SH-SY5Y (cell line): Measurements from ENCODE around the gene LTBP1.

Source experiments
- GATA2 ChIP-seq: IDR thresholded peaks from 2 replicates; pipeline ENCODE4 v1.6.1; 2011; ENCODE audit warnings: mild to moderate bottlenecking, low read depth, low read length
- GATA3 ChIP-seq: IDR thresholded peaks from 2 replicates; pipeline ENCODE4 v1.6.1; 2011; ENCODE audit warnings: low read depth, mild to moderate bottlenecking, low read length, moderate library complexity

Gene LTBP1

GRCh38 chr2:32969444-32970162 lies 22.9 kb downstream of the LTBP1 start:
- TF ChIP-seq GATA3 (no peak), GATA2 (no peak)

- no peak for TF ChIP-seq GATA2
- TF ChIP-seq GATA3 = no peak
Measured at GRCh38 chr2:32976409-32977063, 29.8 kb downstream of the LTBP1 start.

- TF ChIP-seq GATA3 = no peak
- no peak for TF ChIP-seq GATA2
Measured at GRCh38 chr2:32977228-32977758, 30.5 kb downstream of the LTBP1 start.

- no peak for TF ChIP-seq GATA3
- TF ChIP-seq GATA2 = no peak
Measured at GRCh38 chr2:32981612-32982011, 34.9 kb downstream of the LTBP1 start.

GRCh38 chr2:32986480-32986879 lies 39.7 kb downstream of the LTBP1 start:
- TF ChIP-seq GATA2 (no peak), GATA3 (no peak)

- TF ChIP-seq GATA3 (no peak), GATA2 (no peak)
Measured at GRCh38 chr2:32988525-32988924, 41.8 kb downstream of the LTBP1 start.

GRCh38 chr2:32990556-32990955 lies 43.8 kb downstream of the LTBP1 start:
- TF ChIP-seq GATA3 = no peak
- TF ChIP-seq GATA2 = no peak

- TF ChIP-seq GATA3 (no peak), GATA2 (no peak)
Measured at GRCh38 chr2:32991091-32991845, 44.5 kb downstream of the LTBP1 start.

GRCh38 chr2:32993005-32993539 lies 46.3 kb downstream of the LTBP1 start:
- TF ChIP-seq GATA2 = no peak
- no peak for TF ChIP-seq GATA3

GRCh38 chr2:32997705-32998104 lies 51.0 kb downstream of the LTBP1 start:
- TF ChIP-seq GATA3 = no peak
- no peak for TF ChIP-seq GATA2

GRCh38 chr2:33000986-33001385 lies 54.2 kb downstream of the LTBP1 start:
- TF ChIP-seq GATA3 = no peak
- no peak for TF ChIP-seq GATA2

- TF ChIP-seq GATA3 (no peak), GATA2 (no peak)
Measured at GRCh38 chr2:33001823-33002222, 55.1 kb downstream of the LTBP1 start.

GRCh38 chr2:33002863-33003262 lies 56.1 kb downstream of the LTBP1 start:
- TF ChIP-seq GATA3 (no peak), GATA2 (no peak)

- TF ChIP-seq GATA3 = no peak
- TF ChIP-seq GATA2 = no peak
Measured at GRCh38 chr2:33005057-33005456, 58.3 kb downstream of the LTBP1 start.
